Smooth muscle cell (in vitro differentiated cells): ENCODE results near the gene PITPNB. TPM values are rescaled to one million over a fixed set of nuclear protein-coding genes. Genes with fewer than 3 reads are reported as not detected.

ENCODE experiments used
- DNase-seq: peaks from one replicate; lab custom pipeline; 2025; ENCODE audit not compliant: unreplicated experiment; lab: John Stamatoyannopoulos, UW
- H2AFZ ChIP-seq: fragments of 200-600 bp; sonication (generic); 2 replicates; pipeline ENCODE4 v1.6.0; 2016; ENCODE audit warnings: antibody characterized with exemption, low read depth, mild to moderate bottlenecking
- H3F3A ChIP-seq: fragments of 200-600 bp; sonication (generic); 2 replicates; pipeline ENCODE4 v1.6.0; 2017; ENCODE audit warnings: antibody characterized with exemption, low read depth
- H3K27ac ChIP-seq: fragments of 200-600 bp; sonication (generic); 2 replicates; pipeline ENCODE4 v1.5.1; 2016; ENCODE audit warnings: low read depth, mild to moderate bottlenecking
- H3K27me3 ChIP-seq: fragments of 200-600 bp; sonication (generic); 2 replicates; pipeline ENCODE4 v1.6.1; 2016; ENCODE audit warnings: low read depth, mild to moderate bottlenecking
- H3K36me3 ChIP-seq: fragments of 200-600 bp; sonication (generic); 2 replicates; pipeline ENCODE4 v1.5.1; 2016; ENCODE audit warnings: low read depth
- H3K4me1 ChIP-seq: fragments of 200-600 bp; sonication (generic); 2 replicates; pipeline ENCODE4 v1.5.1; 2016; ENCODE audit warnings: low read depth
- H3K4me2 ChIP-seq: fragments of 200-600 bp; sonication (generic); 2 replicates; pipeline ENCODE4 v1.6.0; 2016; ENCODE audit warnings: mild to moderate bottlenecking
- H3K4me3 ChIP-seq: fragments of 200-600 bp; sonication (generic); 2 replicates; pipeline ENCODE4 v1.5.1; 2016; ENCODE audit warnings: mild to moderate bottlenecking
- H3K79me2 ChIP-seq: fragments of 200-600 bp; sonication (generic); 2 replicates; pipeline ENCODE4 v1.6.0; 2016; ENCODE audit warnings: low read depth, mild to moderate bottlenecking
- H3K9ac ChIP-seq: fragments of 200-600 bp; sonication (generic); 2 replicates; pipeline ENCODE4 v1.6.0; 2016; ENCODE audit warnings: low read depth
- H3K9me3 ChIP-seq: fragments of 200-600 bp; sonication (generic); replicated peaks from 2 replicates; pipeline ENCODE4 v1.5.1; 2016; ENCODE audit warnings: low read depth
- H4K20me1 ChIP-seq: fragments of 200-600 bp; sonication (generic); 2 replicates; pipeline ENCODE4 v1.6.0; 2016; ENCODE audit warnings: low read depth
- CTCF ChIP-seq: fragments of 200-600 bp; sonication (generic); IDR thresholded peaks from 2 replicates; pipeline ENCODE4 v1.5.1; 2017; ENCODE audit warnings: borderline replicate concordance, mild to moderate bottlenecking, antibody characterized with exemption; ENCODE audit not compliant: insufficient read depth, poor library complexity, severe bottlenecking
- WGBS: methylation state at CpG from one replicate; pipeline ENCODE4 v1.1.7; 2016; ENCODE audit warnings: low lambda C conversion rate; 5-methylcytosine and 5-hydroxymethylcytosine counted together
- polyA plus RNA-seq: library from polyadenylated mRNA; unstranded; fragments of >200 nt; fragmentation: Nextera tagmentation; extraction: Ambion mirVana; gene quantifications from 2 replicates; pipeline ENCODE4 v1.2.1, GENCODE V29; 2016
- total RNA-seq: library from RNA; depleted of rRNA; stranded (reverse); fragments of >200 nt; gene quantifications from 2 replicates; pipeline ENCODE4 v1.2.3, GENCODE V29; 2014

The PITPNB gene
- total and polyA plus RNA-seq, 2 experiments from 2014 or later: 37.8 to 47.0 TPM

GRCh38 chr22:27820896-27821866, 97.9 kb downstream of the PITPNB start:
- 62% methylated on average over 22 of the region's 22 CpGs for WGBS
- Histone ChIP-seq H3K9ac (no peak overlapping the region), H4K20me1 (no peaks in the 10 kb centered on the region), H3K36me3 (no peaks in the 10 kb centered on the region), H3F3A (no peaks in the 10 kb centered on the region), H3K4me1 (no peaks in the 10 kb centered on the region), H3K27ac (no peak overlapping the region), H3K4me3 (no peak overlapping the region), H3K79me2 (no peaks in the 10 kb centered on the region), H3K27me3 (peaks cover 14% of the 10 kb centered on the region), H2AFZ (no peak overlapping the region), H3K4me2 (no peak overlapping the region), H3K9me3 (no peaks in the 10 kb centered on the region)
- no peak for TF ChIP-seq CTCF
- DNase-seq: no peak

- no peaks in the 10 kb centered on the region for H3K9me3 ChIP-seq
- H3K36me3 ChIP-seq: no peaks in the 10 kb centered on the region
- DNase-seq: no peak
- no peak overlapping the region for H3K4me3 ChIP-seq
- WGBS: 97% methylated on average over 3 of the region's 3 CpGs
- H4K20me1 ChIP-seq: no peaks in the 10 kb centered on the region
- peaks cover 28% of the 10 kb centered on the region for H3K27me3 ChIP-seq
- H3F3A ChIP-seq: no peaks in the 10 kb centered on the region
- no peak overlapping the region for H3K9ac ChIP-seq
- H2AFZ ChIP-seq: no peak overlapping the region
- no peak for TF ChIP-seq CTCF
- no peak overlapping the region for H3K27ac ChIP-seq
- no peak overlapping the region for H3K4me2 ChIP-seq
- H3K4me1 ChIP-seq: no peaks in the 10 kb centered on the region
- no peaks in the 10 kb centered on the region for H3K79me2 ChIP-seq
Observed at GRCh38 chr22:27816552-27816951, 102.5 kb downstream of the PITPNB start.

- no peaks in the 10 kb centered on the region for H3K79me2 ChIP-seq
- WGBS: 89% methylated on average over 4 of the region's 4 CpGs
- no peaks in the 10 kb centered on the region for H3K4me1 ChIP-seq
- no peak overlapping the region for H3K4me3 ChIP-seq
- no peak overlapping the region for H3K4me2 ChIP-seq
- peaks cover 28% of the 10 kb centered on the region for H3K27me3 ChIP-seq
- H3K36me3 ChIP-seq: no peaks in the 10 kb centered on the region
- no peak overlapping the region for H3K27ac ChIP-seq
- no peak for TF ChIP-seq CTCF
- no peaks in the 10 kb centered on the region for H4K20me1 ChIP-seq
- DNase-seq: no peak
- H3K9ac ChIP-seq: no peak overlapping the region
- no peaks in the 10 kb centered on the region for H3K9me3 ChIP-seq
- H3F3A ChIP-seq: no peaks in the 10 kb centered on the region
- H2AFZ ChIP-seq: no peak overlapping the region
Observed at GRCh38 chr22:27815826-27816530, 103.1 kb downstream of the PITPNB start.
